Lung (tissue), 16 donors: ENCODE measurements around the gene ZNF35. TPM values are rescaled to one million over a fixed set of nuclear protein-coding genes. Genes with fewer than 3 reads are reported as not detected.

Experiments used
- ATAC-seq: fragments of 200-7000 bp; cut with Tn5 transposase; one replicate; pipeline ENCODE4 v1.9.1; 2020; ENCODE audit warnings: moderate number of reproducible peaks; ENCODE audit not compliant: insufficient read depth, low FRiP score
- DNase-seq, 3 donors: peaks; one replicate each; pipeline ENCODE4 v3.0.0-alpha.2; 2013 to 2017
- H3K27ac ChIP-seq, 2 donors: one replicate each; pipeline ENCODE4 v1.5.1; 2013; ENCODE audit warnings: mild to moderate bottlenecking in 2 of 2, moderate library complexity in 2 of 2, control low read depth in 1 of 2, inconsistent platforms in 1 of 2, low read depth in 1 of 2, low read length in 1 of 2
- H3K27me3 ChIP-seq, 3 donors: one replicate each; pipeline ENCODE4 v1.5.1; 2013; ENCODE audit warnings: low read length in 2 of 3; ENCODE audit not compliant: control insufficient read depth in 3 of 3, insufficient read depth in 3 of 3
- H3K36me3 ChIP-seq, 4 donors: one replicate each; pipeline ENCODE4 v1.5.1; 2013; ENCODE audit warnings: low read length in 4 of 4, mild to moderate bottlenecking in 1 of 4, moderate library complexity in 1 of 4; ENCODE audit not compliant: control insufficient read depth in 4 of 4, insufficient read depth in 4 of 4
- H3K4me1 ChIP-seq, 5 donors: one replicate each; pipeline ENCODE4 v1.5.1; 2013; ENCODE audit warnings: low read length in 5 of 5, mild to moderate bottlenecking in 2 of 5, moderate library complexity in 1 of 5; ENCODE audit not compliant: control insufficient read depth in 5 of 5, insufficient read depth in 5 of 5
- H3K4me3 ChIP-seq: one replicate; pipeline ENCODE4 v1.5.1; 2013; ENCODE audit warnings: mild to moderate bottlenecking, control low read depth, moderate library complexity
- H3K9ac ChIP-seq, 2 donors: one replicate each; pipeline ENCODE4 v1.5.1; 2013; ENCODE audit warnings: low read length in 2 of 2, control low read depth in 1 of 2; ENCODE audit not compliant: insufficient read depth in 1 of 2
- H3K9me3 ChIP-seq, 4 donors: one replicate each; pipeline ENCODE4 v1.5.1; 2013; ENCODE audit warnings: low read length in 3 of 4, mild to moderate bottlenecking in 1 of 4, moderate library complexity in 1 of 4; ENCODE audit not compliant: control insufficient read depth in 4 of 4, insufficient read depth in 3 of 4
- WGBS, 2 donors: extraction: QIAGEN DNeasy Blood & Tissue Kit; methylation state at CpG; one replicate each; pipeline ENCODE4 v1.1.7; 2013; 5-methylcytosine and 5-hydroxymethylcytosine counted together
- long read RNA-seq, 5 donors: transcript quantifications; one replicate each; lab custom pipeline, GENCODE V29; 2026
- polyA plus RNA-seq, 2 donors: library from polyadenylated mRNA; stranded (reverse); fragments of 200-250 nt; gene quantifications; one replicate each; pipeline ENCODE4 v1.2.1, GENCODE V29; 2013
- total RNA-seq, 2 donors: library from RNA; depleted of rRNA in 1 of 2; stranded (reverse); fragments of >200 nt in 1 of 2; gene quantifications; one replicate each; pipeline ENCODE4 v1.2.1, GENCODE V29; 2014 to 2021
- TF ChIP-seq, protein P1 (sequence below): IDR thresholded peaks from 2 replicates; pipeline ENCODE4 v1.5.1; 2012; ENCODE audit warnings: mild to moderate bottlenecking; ENCODE audit errors: control extremely low read depth, extremely low read depth
- donor health status: control.
- donor health status: control.
- donor health status: Bipolar disorder and iron deficiency.
- donor health status: healthy.
- donor health status: DM: yes; HTN: yes; CAD: no.

Gene ZNF35
- 10 to 100 TPM in 1 of 2 donors, 1 to 10 TPM in 1; 8.1 to 10.2 TPM for total RNA-seq
- 1 to 10 TPM; 3.6 to 5.4 TPM for polyA plus RNA-seq
- long read RNA-seq, donor 1, partial matches to known transcripts, result 0 of 1 reads
- long read RNA-seq, donor 1, other reads (novel, unspliced or antisense), result 0 of 1 reads
- long read RNA-seq, donor 2, partial matches to known transcripts, result 0 of 1 reads
- long read RNA-seq, donor 2, other reads (novel, unspliced or antisense), result 0 of 1 reads
- long read RNA-seq, donor 3, partial matches to known transcripts, result 0 of 1 reads
- long read RNA-seq, donor 3, other reads (novel, unspliced or antisense), result 0 of 1 reads
- long read RNA-seq, donor 4, result 0 reads
- long read RNA-seq, donor 5, partial matches to known transcripts, result 0 of 4 reads
- long read RNA-seq, donor 5, other reads (novel, unspliced or antisense), result 0 of 4 reads

DNA sequence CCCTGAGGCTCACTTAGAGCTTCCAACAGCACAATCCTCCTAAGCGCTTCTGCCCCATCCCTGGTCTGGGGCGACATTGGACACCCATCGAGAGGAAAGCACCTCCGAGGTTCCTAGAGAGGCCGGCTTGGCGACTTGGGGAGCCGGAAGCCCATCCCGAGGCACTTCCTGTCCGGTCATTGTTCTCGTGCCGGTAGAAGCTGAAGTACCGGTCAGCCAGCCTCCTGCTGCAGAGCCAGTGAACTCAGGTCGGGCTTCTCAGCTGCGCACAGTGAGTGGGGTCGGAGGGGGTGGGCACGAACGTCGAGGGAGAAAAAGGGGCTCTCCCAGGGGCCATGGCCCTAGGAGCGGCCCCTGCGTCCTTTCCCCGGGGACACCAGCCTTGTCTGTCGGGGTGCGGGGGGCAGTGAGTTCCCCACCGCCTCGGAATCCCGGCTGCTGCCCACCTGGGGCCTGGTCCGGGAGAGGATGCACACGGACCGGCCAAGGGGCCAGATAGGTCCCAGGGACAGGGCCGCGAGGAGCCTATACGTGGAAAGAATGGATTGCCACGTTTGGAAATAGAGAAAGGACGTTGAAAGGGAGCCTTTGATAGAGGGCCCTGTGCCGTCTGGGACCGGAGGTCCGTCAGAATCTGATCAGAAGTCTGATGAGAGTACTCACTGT, at the start of gene ZNF35:
ZNF35 (plus strand) TSS at position 169 of the 666 bp plus-strand sequence. CDS start 2,336 bp downstream, outside the sequence.
- DNase-seq, result peak; percentile 84 to 92 (median 85)
- WGBS, 2 donors, result 0 to 2% methylated on average over 37 of the region's 37 CpGs

DNA sequence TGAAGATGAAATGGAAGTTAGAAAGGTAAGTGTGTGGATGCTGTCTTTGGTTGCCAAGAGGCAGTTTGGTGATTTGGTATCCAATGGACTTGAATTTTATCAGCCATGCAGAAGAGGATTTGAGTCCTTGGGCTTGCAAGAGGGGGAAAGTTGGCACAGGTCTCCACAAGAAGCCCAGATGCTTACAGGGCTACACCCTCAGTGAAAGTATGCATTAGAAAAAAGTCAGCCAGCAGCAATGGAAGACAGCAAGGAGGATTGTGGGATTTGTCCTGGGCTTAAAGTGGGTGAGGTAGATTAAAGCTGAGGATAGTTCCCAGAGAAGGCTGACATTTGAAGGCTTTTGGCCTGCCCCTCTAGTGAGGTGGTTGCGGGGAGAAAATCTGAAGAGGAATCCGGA, 46.8 kb upstream of the ZNF35 start:
- TF ChIP-seq, protein P1, sequence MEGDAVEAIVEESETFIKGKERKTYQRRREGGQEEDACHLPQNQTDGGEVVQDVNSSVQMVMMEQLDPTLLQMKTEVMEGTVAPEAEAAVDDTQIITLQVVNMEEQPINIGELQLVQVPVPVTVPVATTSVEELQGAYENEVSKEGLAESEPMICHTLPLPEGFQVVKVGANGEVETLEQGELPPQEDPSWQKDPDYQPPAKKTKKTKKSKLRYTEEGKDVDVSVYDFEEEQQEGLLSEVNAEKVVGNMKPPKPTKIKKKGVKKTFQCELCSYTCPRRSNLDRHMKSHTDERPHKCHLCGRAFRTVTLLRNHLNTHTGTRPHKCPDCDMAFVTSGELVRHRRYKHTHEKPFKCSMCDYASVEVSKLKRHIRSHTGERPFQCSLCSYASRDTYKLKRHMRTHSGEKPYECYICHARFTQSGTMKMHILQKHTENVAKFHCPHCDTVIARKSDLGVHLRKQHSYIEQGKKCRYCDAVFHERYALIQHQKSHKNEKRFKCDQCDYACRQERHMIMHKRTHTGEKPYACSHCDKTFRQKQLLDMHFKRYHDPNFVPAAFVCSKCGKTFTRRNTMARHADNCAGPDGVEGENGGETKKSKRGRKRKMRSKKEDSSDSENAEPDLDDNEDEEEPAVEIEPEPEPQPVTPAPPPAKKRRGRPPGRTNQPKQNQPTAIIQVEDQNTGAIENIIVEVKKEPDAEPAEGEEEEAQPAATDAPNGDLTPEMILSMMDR, result no peak

More for the DNA sequence above, at the start of gene ZNF35:
- H3K4me3 ChIP-seq, result peak within 1 kb of the TSS; percentile 91
- ATAC-seq, result peak; percentile 95
- peak within 1 kb of the TSS; percentile 72 to 86 for H3K27ac ChIP-seq
- H3K9me3 ChIP-seq, result peaks cover 0 to 3% (median 1%) of the 10 kb centered on the region in 4 donors
- H3K27me3 ChIP-seq, result no peaks in the 10 kb centered on the region
- TF ChIP-seq, protein P1, result no peak
- H3K36me3 ChIP-seq, result peaks cover 10 to 23% (median 18%) of the 10 kb centered on the region in 4 donors
- peaks cover 0 to 12% (median 0%) of the 10 kb centered on the region in 5 donors for H3K4me1 ChIP-seq
- H3K9ac ChIP-seq, result peak within 1 kb of the TSS; percentile 66 to 85

DNA sequence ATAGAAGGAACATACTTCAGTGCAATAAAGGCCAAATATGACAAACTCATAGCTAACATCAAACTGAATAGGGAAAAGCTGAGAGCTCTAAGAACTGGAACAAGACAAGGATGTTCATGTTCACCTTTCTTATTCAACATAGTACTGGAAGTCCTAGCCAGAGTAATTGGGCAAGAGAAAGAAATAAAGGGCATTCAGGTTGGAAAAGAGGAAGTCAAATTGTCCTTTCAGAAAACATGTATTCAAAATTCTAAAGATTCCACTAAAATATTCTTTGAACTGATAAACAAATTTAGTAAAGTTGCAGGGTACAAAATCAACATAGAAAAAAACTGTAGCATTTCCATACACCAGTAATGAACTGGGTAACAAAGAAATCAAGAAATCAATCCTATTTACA, 35.9 kb upstream of the ZNF35 start:
- Histone ChIP-seq H3K27me3 (no peaks in the 10 kb centered on the region), H3K27ac (no peak overlapping the region), H3K9ac (no peak overlapping the region), H3K9me3 (peaks cover 0 to 5% (median under 1%) of the 10 kb centered on the region in 4 donors), H3K36me3 (no peaks in the 10 kb centered on the region), H3K4me1 (no peaks in the 10 kb centered on the region), H3K4me3 (no peak overlapping the region)
- ATAC-seq (no peak), DNase-seq (no peak)
- TF ChIP-seq, protein P1, result no peak

More for the DNA sequence above, 46.8 kb upstream of the ZNF35 start:
- H3K9ac ChIP-seq, result no peak overlapping the region
- H3K9me3 ChIP-seq, result peaks cover 0 to 18% (median 6%) of the 10 kb centered on the region in 4 donors
- no peaks in the 10 kb centered on the region for H3K4me1 ChIP-seq
- ATAC-seq (no peak), DNase-seq (no peak)
- 97 to 99% methylated on average over 2 of the region's 2 CpGs for WGBS, 2 donors
- H3K36me3 ChIP-seq, result peaks cover 1 to 27% (median 9%) of the 10 kb centered on the region in 4 donors
- H3K27ac ChIP-seq, result no peak overlapping the region
- no peaks in the 10 kb centered on the region for H3K27me3 ChIP-seq
- H3K4me3 ChIP-seq, result no peak overlapping the region
